ENCODE measurements around the gene MAPKAPK3. TPM values are rescaled to one million over a fixed set of nuclear protein-coding genes. Genes with fewer than 3 reads are reported as not detected.

Gene MAPKAPK3
- total RNA-seq, 1 experiment from 2014 or later: 40.1 TPM

DNA sequence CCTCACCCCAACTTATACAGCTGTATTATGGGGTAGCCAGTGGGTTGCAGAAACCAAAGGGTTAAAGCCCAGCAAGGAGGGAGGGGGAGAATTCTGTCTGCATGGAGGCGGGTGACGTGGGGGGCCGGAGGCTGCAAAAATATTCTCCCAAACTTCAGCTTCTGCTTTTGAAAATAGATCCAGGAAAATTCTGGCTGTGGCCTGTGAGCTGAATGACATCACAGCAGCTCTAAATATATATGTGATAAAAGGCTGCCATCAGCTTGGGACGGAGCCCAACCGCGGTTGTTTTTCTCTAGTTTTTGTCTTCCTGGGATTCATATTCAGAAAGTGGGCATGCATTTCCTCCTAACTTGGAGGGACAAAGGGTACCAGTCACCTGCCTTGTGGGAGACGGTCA, 27.6 kb downstream of the MAPKAPK3 start:
- no peaks in the 10 kb centered on the region for H3K27me3 Mint-ChIP-seq (ENCODE audit: insufficient read depth, unreplicated experiment)
- POLR2A ChIA-PET: no interaction called here
- Histone ChIP-seq H3K9me3 (no peaks in the 10 kb centered on the region), H3K27me3 (replicated peaks; ENCODE audit: control insufficient read depth, insufficient read depth, low read length) (no peaks in the 10 kb centered on the region), H3K4me3 (ENCODE audit: low read depth, low read length) (no peak overlapping the region), H3K4me1 (no peaks in the 10 kb centered on the region), H3K36me3 (ENCODE audit: control insufficient read depth, insufficient read depth, low read length) (no peaks in the 10 kb centered on the region)
- H3K9me3 Mint-ChIP-seq (ENCODE audit: unreplicated experiment): no peaks in the 10 kb centered on the region
- peaks cover 5% of the 10 kb centered on the region for H3K36me3 Mint-ChIP-seq (ENCODE audit: insufficient read depth, unreplicated experiment)
- H3K27ac Mint-ChIP-seq (ENCODE audit: unreplicated experiment): no peak overlapping the region
- CTCF ChIA-PET: no interaction called here
- TF ChIP-seq, protein P1, sequence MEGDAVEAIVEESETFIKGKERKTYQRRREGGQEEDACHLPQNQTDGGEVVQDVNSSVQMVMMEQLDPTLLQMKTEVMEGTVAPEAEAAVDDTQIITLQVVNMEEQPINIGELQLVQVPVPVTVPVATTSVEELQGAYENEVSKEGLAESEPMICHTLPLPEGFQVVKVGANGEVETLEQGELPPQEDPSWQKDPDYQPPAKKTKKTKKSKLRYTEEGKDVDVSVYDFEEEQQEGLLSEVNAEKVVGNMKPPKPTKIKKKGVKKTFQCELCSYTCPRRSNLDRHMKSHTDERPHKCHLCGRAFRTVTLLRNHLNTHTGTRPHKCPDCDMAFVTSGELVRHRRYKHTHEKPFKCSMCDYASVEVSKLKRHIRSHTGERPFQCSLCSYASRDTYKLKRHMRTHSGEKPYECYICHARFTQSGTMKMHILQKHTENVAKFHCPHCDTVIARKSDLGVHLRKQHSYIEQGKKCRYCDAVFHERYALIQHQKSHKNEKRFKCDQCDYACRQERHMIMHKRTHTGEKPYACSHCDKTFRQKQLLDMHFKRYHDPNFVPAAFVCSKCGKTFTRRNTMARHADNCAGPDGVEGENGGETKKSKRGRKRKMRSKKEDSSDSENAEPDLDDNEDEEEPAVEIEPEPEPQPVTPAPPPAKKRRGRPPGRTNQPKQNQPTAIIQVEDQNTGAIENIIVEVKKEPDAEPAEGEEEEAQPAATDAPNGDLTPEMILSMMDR (IDR thresholded peaks at IDR 0.05; ENCODE audit: insufficient read depth in 1 of 2, low read depth in 1 of 2, low read length in 1 of 2, severe bottlenecking in 1 of 2, unreplicated experiment in 1 of 2): no peak
- intact Hi-C loops (cut with micrococcal nuclease; ENCODE audit: unreplicated experiment): no loop called here
- BruUV-seq (replicated peaks): no TSS peak
- H3K4me1 Mint-ChIP-seq (ENCODE audit: low read depth, unreplicated experiment): no peaks in the 10 kb centered on the region
- no peak for DNase-seq
- H3K4me3 Mint-ChIP-seq (ENCODE audit: unreplicated experiment): no peak overlapping the region

DNA sequence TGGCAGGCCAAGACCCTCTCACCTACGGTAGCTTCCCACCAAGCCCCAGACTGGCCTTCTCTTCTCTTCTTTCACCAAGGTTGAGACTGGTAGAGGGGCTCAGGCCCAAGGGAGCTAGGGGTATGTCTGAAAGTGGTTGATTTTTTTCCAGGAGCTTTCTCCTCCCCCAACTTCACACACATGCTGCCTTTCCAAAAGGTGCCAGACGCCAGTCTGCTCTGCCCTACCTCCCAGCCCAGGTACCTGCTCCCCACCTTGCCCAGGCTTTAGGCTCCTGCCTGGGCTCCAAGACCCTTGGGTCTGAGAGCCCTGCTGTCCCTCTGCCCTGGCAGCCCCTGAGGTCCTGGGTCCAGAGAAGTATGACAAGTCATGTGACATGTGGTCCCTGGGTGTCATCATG, 28.4 kb downstream of the MAPKAPK3 start:
- H3K27ac Mint-ChIP-seq (ENCODE audit: unreplicated experiment): no peak overlapping the region
- no peak for DNase-seq
- H3K4me1 ChIP-seq: no peaks in the 10 kb centered on the region
- CTCF ChIA-PET: no interaction called here
- no peak overlapping the region for H3K4me3 Mint-ChIP-seq (ENCODE audit: unreplicated experiment)
- H3K36me3 ChIP-seq (ENCODE audit: control insufficient read depth, insufficient read depth, low read length): no peaks in the 10 kb centered on the region
- no TSS peak for BruUV-seq (replicated peaks)
- POLR2A ChIA-PET: interaction anchor here (0.5 kb wide), 1 partner anchor 76 kb away, joined by 3 read pairs; the partner anchor contains the start of gene HEMK1
- intact Hi-C loops (cut with micrococcal nuclease; ENCODE audit: unreplicated experiment): no loop called here
- peaks cover 5% of the 10 kb centered on the region for H3K36me3 Mint-ChIP-seq (ENCODE audit: insufficient read depth, unreplicated experiment)
- no peaks in the 10 kb centered on the region for H3K27me3 Mint-ChIP-seq (ENCODE audit: insufficient read depth, unreplicated experiment)
- no peak overlapping the region for H3K4me3 ChIP-seq (ENCODE audit: low read depth, low read length)
- H3K9me3 ChIP-seq: no peaks in the 10 kb centered on the region
- H3K4me1 Mint-ChIP-seq (ENCODE audit: low read depth, unreplicated experiment): no peaks in the 10 kb centered on the region
- TF ChIP-seq, protein P1 (IDR thresholded peaks at IDR 0.05; ENCODE audit: insufficient read depth in 1 of 2, low read depth in 1 of 2, low read length in 1 of 2, severe bottlenecking in 1 of 2, unreplicated experiment in 1 of 2): no peak
- no peaks in the 10 kb centered on the region for H3K27me3 ChIP-seq (replicated peaks; ENCODE audit: control insufficient read depth, insufficient read depth, low read length)
- H3K9me3 Mint-ChIP-seq (ENCODE audit: unreplicated experiment): no peaks in the 10 kb centered on the region

DNA sequence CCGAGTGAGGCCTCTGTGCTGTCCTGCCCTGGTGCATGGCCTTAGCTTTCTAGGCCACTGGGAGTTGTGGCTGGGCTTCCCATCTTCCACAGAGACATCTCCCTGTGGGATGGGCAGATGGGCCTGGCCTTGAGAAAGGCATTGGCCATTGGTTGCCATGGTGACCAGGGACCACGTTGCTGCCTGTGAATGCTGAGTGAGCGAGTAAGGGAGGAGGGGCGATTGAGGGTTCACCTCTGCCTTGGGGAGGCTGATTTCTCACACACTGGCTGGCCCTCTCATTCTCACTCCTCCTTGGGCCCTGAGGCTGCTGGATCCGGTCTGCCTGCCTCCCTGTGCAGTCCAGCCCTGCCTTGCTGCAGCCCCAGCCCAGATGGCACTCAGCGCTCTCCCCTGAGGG, 31.4 kb downstream of the MAPKAPK3 start:
- H3K36me3 Mint-ChIP-seq (ENCODE audit: insufficient read depth, unreplicated experiment): peaks cover 12% of the 10 kb centered on the region
- H3K4me3 Mint-ChIP-seq (ENCODE audit: unreplicated experiment): no peak overlapping the region
- no peaks in the 10 kb centered on the region for H3K9me3 Mint-ChIP-seq (ENCODE audit: unreplicated experiment)
- no peaks in the 10 kb centered on the region for H3K27me3 Mint-ChIP-seq (ENCODE audit: insufficient read depth, unreplicated experiment)
- Histone ChIP-seq H3K9me3 (no peaks in the 10 kb centered on the region), H3K4me3 (ENCODE audit: low read depth, low read length) (no peak overlapping the region), H3K4me1 (no peaks in the 10 kb centered on the region), H3K27me3 (replicated peaks; ENCODE audit: control insufficient read depth, insufficient read depth, low read length) (no peaks in the 10 kb centered on the region), H3K36me3 (ENCODE audit: control insufficient read depth, insufficient read depth, low read length) (no peaks in the 10 kb centered on the region)
- TF ChIP-seq, protein P1 (IDR thresholded peaks at IDR 0.05; ENCODE audit: insufficient read depth in 1 of 2, low read depth in 1 of 2, low read length in 1 of 2, severe bottlenecking in 1 of 2, unreplicated experiment in 1 of 2): no peak
- H3K4me1 Mint-ChIP-seq (ENCODE audit: low read depth, unreplicated experiment): no peaks in the 10 kb centered on the region
- DNase-seq: no peak
- ChIA-PET CTCF (interaction anchor here (0.5 kb wide), 1 partner anchor 835 kb away, joined by 6 read pairs; no protein-coding TSS in a partner anchor), POLR2A (no interaction called here)
- H3K27ac Mint-ChIP-seq (ENCODE audit: unreplicated experiment): no peak overlapping the region
- intact Hi-C loops (cut with micrococcal nuclease; ENCODE audit: unreplicated experiment): no loop called here
- no TSS peak for BruUV-seq (replicated peaks)

All from Caco-2 (cell line).